Memory B cell (primary cell): ENCODE measurements around the gene PRDM16.

ENCODE experiments used
- ATAC-seq: fragments of 150-1000 bp; cut with Tn5 transposase; 2 replicates; pipeline ENCODE4 v1.10.0; 2021; ENCODE audit warnings: low read depth, mild to moderate bottlenecking, moderate library complexity
- DNase-seq, 2 donors: peaks; one replicate each; pipeline ENCODE4 v3.0.0; 2022; ENCODE audit warnings: low spot score in 2 of 2
- H3K27ac Mint-ChIP-seq: one replicate; pipeline ENCODE4 v1.8.0; 2022; ENCODE audit warnings: mild to moderate bottlenecking, moderate library complexity, mixed read lengths
- H3K27me3 Mint-ChIP-seq: one replicate; pipeline ENCODE4 v1.8.0; 2022; ENCODE audit warnings: mixed read lengths
- H3K36me3 Mint-ChIP-seq: one replicate; pipeline ENCODE4 v1.8.0; 2022; ENCODE audit warnings: mild to moderate bottlenecking, mixed read lengths
- H3K4me1 Mint-ChIP-seq: one replicate; pipeline ENCODE4 v1.8.0; 2022; ENCODE audit warnings: mixed read lengths
- H3K4me3 Mint-ChIP-seq: one replicate; pipeline ENCODE4 v1.8.0; 2022; ENCODE audit warnings: mild to moderate bottlenecking, moderate library complexity, mixed read lengths
- H3K9me3 Mint-ChIP-seq: one replicate; pipeline ENCODE4 v1.8.0; 2022; ENCODE audit warnings: mixed read lengths

Gene PRDM16

GRCh38 chr1:3295846-3296245 is 226.8 kb downstream of the PRDM16 start:
- Mint-ChIP-seq H3K4me3 (no peak overlapping the region), H3K27me3 (peaks cover 1% of the 10 kb centered on the region), H3K36me3 (no peaks in the 10 kb centered on the region), H3K4me1 (no peaks in the 10 kb centered on the region), H3K27ac (no peak overlapping the region), H3K9me3 (no peaks in the 10 kb centered on the region)
- DNase-seq, result no peak
- no peak for ATAC-seq

- H3K4me1 Mint-ChIP-seq, result no peaks in the 10 kb centered on the region
- H3K27ac Mint-ChIP-seq, result no peak overlapping the region
- H3K36me3 Mint-ChIP-seq, result no peaks in the 10 kb centered on the region
- peaks cover 1% of the 10 kb centered on the region for H3K27me3 Mint-ChIP-seq
- H3K9me3 Mint-ChIP-seq, result no peaks in the 10 kb centered on the region
- H3K4me3 Mint-ChIP-seq, result no peak overlapping the region
- ATAC-seq (no peak), DNase-seq (no peak)
Measured at GRCh38 chr1:3296326-3296725, 227.3 kb downstream of the PRDM16 start.

- Mint-ChIP-seq H3K36me3 (no peaks in the 10 kb centered on the region), H3K4me1 (no peaks in the 10 kb centered on the region), H3K4me3 (no peak overlapping the region), H3K9me3 (no peaks in the 10 kb centered on the region), H3K27ac (no peak overlapping the region), H3K27me3 (peaks cover 1% of the 10 kb centered on the region)
- no peak for DNase-seq
- ATAC-seq, result no peak
Measured at GRCh38 chr1:3296826-3297225, 227.8 kb downstream of the PRDM16 start.

GRCh38 chr1:3297756-3298155 is 228.8 kb downstream of the PRDM16 start:
- peaks cover 1% of the 10 kb centered on the region for H3K27me3 Mint-ChIP-seq
- H3K36me3 Mint-ChIP-seq, result no peaks in the 10 kb centered on the region
- H3K27ac Mint-ChIP-seq, result no peak overlapping the region
- H3K4me3 Mint-ChIP-seq, result no peak overlapping the region
- H3K4me1 Mint-ChIP-seq, result no peaks in the 10 kb centered on the region
- H3K9me3 Mint-ChIP-seq, result no peaks in the 10 kb centered on the region
- ATAC-seq (no peak), DNase-seq (no peak)

- Mint-ChIP-seq H3K4me3 (no peak overlapping the region), H3K36me3 (no peaks in the 10 kb centered on the region), H3K27me3 (peaks cover 1% of the 10 kb centered on the region), H3K4me1 (no peaks in the 10 kb centered on the region), H3K27ac (no peak overlapping the region), H3K9me3 (no peaks in the 10 kb centered on the region)
- DNase-seq (no peak), ATAC-seq (no peak)
Measured at GRCh38 chr1:3298197-3298596, 229.2 kb downstream of the PRDM16 start.

GRCh38 chr1:3304246-3304645 is 235.2 kb downstream of the PRDM16 start:
- peaks cover 6% of the 10 kb centered on the region for H3K4me1 Mint-ChIP-seq
- no peak overlapping the region for H3K4me3 Mint-ChIP-seq

GRCh38 chr1:3304692-3305091 is 235.7 kb downstream of the PRDM16 start:
- H3K9me3 Mint-ChIP-seq, result no peaks in the 10 kb centered on the region
- DNase-seq (no peak), ATAC-seq (no peak)
- no peak overlapping the region for H3K27ac Mint-ChIP-seq
- no peak overlapping the region for H3K4me3 Mint-ChIP-seq
- peaks cover 11% of the 10 kb centered on the region for H3K27me3 Mint-ChIP-seq
- H3K36me3 Mint-ChIP-seq, result no peaks in the 10 kb centered on the region
- peaks cover 6% of the 10 kb centered on the region for H3K4me1 Mint-ChIP-seq

More at GRCh38 chr1:3304246-3304645, 235.2 kb downstream of the PRDM16 start:
- peaks cover 8% of the 10 kb centered on the region for H3K27me3 Mint-ChIP-seq
- no peak overlapping the region for H3K27ac Mint-ChIP-seq
- ATAC-seq (no peak), DNase-seq (no peak)
- H3K9me3 Mint-ChIP-seq, result no peaks in the 10 kb centered on the region
- H3K36me3 Mint-ChIP-seq, result no peaks in the 10 kb centered on the region

GRCh38 chr1:3305156-3305555 is 236.2 kb downstream of the PRDM16 start:
- H3K4me3 Mint-ChIP-seq, result no peak overlapping the region
- no peak for DNase-seq
- no peaks in the 10 kb centered on the region for H3K9me3 Mint-ChIP-seq
- H3K27ac Mint-ChIP-seq, result no peak overlapping the region
- peaks cover 6% of the 10 kb centered on the region for H3K4me1 Mint-ChIP-seq
- no peaks in the 10 kb centered on the region for H3K36me3 Mint-ChIP-seq
- peaks cover 11% of the 10 kb centered on the region for H3K27me3 Mint-ChIP-seq
- ATAC-seq, result no peak

GRCh38 chr1:3306583-3307291 is 237.7 kb downstream of the PRDM16 start:
- peak overlapping the region; percentile 63 for H3K4me3 Mint-ChIP-seq
- no peaks in the 10 kb centered on the region for H3K36me3 Mint-ChIP-seq
- no peaks in the 10 kb centered on the region for H3K9me3 Mint-ChIP-seq
- H3K27ac Mint-ChIP-seq, result no peak overlapping the region
- peaks cover 16% of the 10 kb centered on the region for H3K27me3 Mint-ChIP-seq
- no peak for DNase-seq
- ATAC-seq, result no peak
- H3K4me1 Mint-ChIP-seq, result peaks cover 6% of the 10 kb centered on the region

GRCh38 chr1:3307359-3307758 is 238.4 kb downstream of the PRDM16 start:
- DNase-seq (no peak), ATAC-seq (no peak)
- Mint-ChIP-seq H3K4me3 (peak overlapping the region; percentile 63), H3K9me3 (no peaks in the 10 kb centered on the region), H3K27me3 (peaks cover 16% of the 10 kb centered on the region), H3K36me3 (no peaks in the 10 kb centered on the region), H3K4me1 (peaks cover 6% of the 10 kb centered on the region), H3K27ac (no peak overlapping the region)

- no peaks in the 10 kb centered on the region for H3K9me3 Mint-ChIP-seq
- peaks cover 17% of the 10 kb centered on the region for H3K27me3 Mint-ChIP-seq
- H3K4me1 Mint-ChIP-seq, result peaks cover 6% of the 10 kb centered on the region
- ATAC-seq, result no peak
- H3K27ac Mint-ChIP-seq, result no peak overlapping the region
- H3K4me3 Mint-ChIP-seq, result no peak overlapping the region
- no peaks in the 10 kb centered on the region for H3K36me3 Mint-ChIP-seq
- no peak for DNase-seq
Measured at GRCh38 chr1:3308053-3308452, 239.1 kb downstream of the PRDM16 start.

- no peak overlapping the region for H3K4me3 Mint-ChIP-seq
- H3K27me3 Mint-ChIP-seq, result peaks cover 17% of the 10 kb centered on the region
- H3K9me3 Mint-ChIP-seq, result no peaks in the 10 kb centered on the region
- ATAC-seq (no peak), DNase-seq (no peak)
- H3K4me1 Mint-ChIP-seq, result peaks cover 6% of the 10 kb centered on the region
- H3K27ac Mint-ChIP-seq, result no peak overlapping the region
- H3K36me3 Mint-ChIP-seq, result no peaks in the 10 kb centered on the region
Measured at GRCh38 chr1:3310718-3311400, 241.9 kb downstream of the PRDM16 start.

GRCh38 chr1:3311711-3312110 is 242.7 kb downstream of the PRDM16 start:
- ATAC-seq (no peak), DNase-seq (no peak)
- H3K4me3 Mint-ChIP-seq, result no peak overlapping the region
- no peak overlapping the region for H3K27ac Mint-ChIP-seq
- H3K27me3 Mint-ChIP-seq, result peaks cover 16% of the 10 kb centered on the region
- H3K9me3 Mint-ChIP-seq, result peaks cover 5% of the 10 kb centered on the region
- H3K36me3 Mint-ChIP-seq, result no peaks in the 10 kb centered on the region
- peaks cover 8% of the 10 kb centered on the region for H3K4me1 Mint-ChIP-seq

- H3K9me3 Mint-ChIP-seq, result peaks cover 7% of the 10 kb centered on the region
- peaks cover 15% of the 10 kb centered on the region for H3K27me3 Mint-ChIP-seq
- no peaks in the 10 kb centered on the region for H3K36me3 Mint-ChIP-seq
- peaks cover 7% of the 10 kb centered on the region for H3K4me1 Mint-ChIP-seq
- H3K4me3 Mint-ChIP-seq, result no peak overlapping the region
- DNase-seq, result no peak
- H3K27ac Mint-ChIP-seq, result no peak overlapping the region
- ATAC-seq, result no peak
Measured at GRCh38 chr1:3312310-3312897, 243.4 kb downstream of the PRDM16 start.
